Measurements from ENCODE around the gene GPHB5.

- peak; percentile 98 for TF ChIP-seq CTCF (conservative IDR thresholded peaks at IDR 0.05; ENCODE audit: low read depth, low read length)
- no peak for TF ChIP-seq EZH2 (IDR thresholded peaks at IDR 0.05; ENCODE audit: low read length, unreplicated experiment)
- TF ChIP-seq EZH2phosphoT487 (IDR thresholded peaks at IDR 0.05; ENCODE audit: borderline replicate concordance, low read length) = no peak
Observed at GRCh38 chr14:63276492-63277342, 42.0 kb downstream of the GPHB5 start.

Measured in PC-3 (cell line).